HepG2 (cell line): Measurements from ENCODE around the gene RABGGTA. TPM values are rescaled to one million over a fixed set of nuclear protein-coding genes. Genes with fewer than 3 reads are reported as not detected.

Source experiments
- GFI1 ChIP-seq: sonication (generic); formaldehyde crosslinking; IDR thresholded peaks from 2 replicates; pipeline ENCODE4 v1.5.0; 2020; ENCODE audit warnings: missing genetic modification reagents, mild to moderate bottlenecking, borderline replicate concordance
- HES4 ChIP-seq: sonication (generic); formaldehyde crosslinking; IDR thresholded peaks from 2 replicates; pipeline ENCODE4 v1.9.0; 2021; ENCODE audit warnings: mild to moderate bottlenecking, missing genetic modification reagents, borderline replicate concordance
- IRX3 ChIP-seq: sonication (generic); formaldehyde crosslinking; IDR thresholded peaks from 2 replicates; pipeline ENCODE4 v1.8.1; 2023; ENCODE audit warnings: mild to moderate bottlenecking, low read depth, missing genetic modification reagents, borderline replicate concordance
- MYNN ChIP-seq: sonication (generic); formaldehyde crosslinking; IDR thresholded peaks from 2 replicates; pipeline ENCODE4 v1.4.0; 2020; ENCODE audit warnings: mild to moderate bottlenecking, low read depth, missing genetic modification reagents
- MZF1 ChIP-seq: sonication (generic); formaldehyde crosslinking; IDR thresholded peaks from 2 replicates; pipeline ENCODE4 v1.8.1; 2023; ENCODE audit warnings: mild to moderate bottlenecking, missing genetic modification reagents, borderline replicate concordance
- RARA ChIP-seq: IDR thresholded peaks from 2 replicates; pipeline ENCODE4 v1.6.1; 2016; ENCODE audit warnings: missing genetic modification reagents, missing compliant biosample characterization
- SPEN ChIP-seq: sonication (generic); formaldehyde crosslinking; IDR thresholded peaks from 2 replicates; pipeline ENCODE4 v1.5.1; 2020; ENCODE audit warnings: low read depth, mild to moderate bottlenecking, missing genetic modification reagents
- TCF7 ChIP-seq: sonication (generic); IDR thresholded peaks from 2 replicates; pipeline ENCODE4 v1.6.1; 2016; ENCODE audit warnings: antibody characterized with exemption, low read depth
- ZFX ChIP-seq: sonication (generic); formaldehyde crosslinking; IDR thresholded peaks from 2 replicates; pipeline ENCODE4 v1.4.0; 2020; ENCODE audit warnings: mild to moderate bottlenecking, low read depth, missing genetic modification reagents, moderate library complexity
- ZFY ChIP-seq: sonication (generic); formaldehyde crosslinking; IDR thresholded peaks from 2 replicates; pipeline ENCODE4 v1.4.0; 2020; ENCODE audit warnings: missing genetic modification reagents
- ZIK1 ChIP-seq: sonication (generic); formaldehyde crosslinking; IDR thresholded peaks from 2 replicates; pipeline ENCODE4 v1.5.0; 2020; ENCODE audit warnings: mild to moderate bottlenecking, low read depth, missing genetic modification reagents, borderline replicate concordance
- ZMYM3 ChIP-seq: sonication (generic); formaldehyde crosslinking; IDR thresholded peaks from 2 replicates; pipeline ENCODE4 v1.5.1; 2020; ENCODE audit warnings: mild to moderate bottlenecking, missing genetic modification reagents
- ZNF274 ChIP-seq: sonication (generic); formaldehyde crosslinking; IDR thresholded peaks from 2 replicates; pipeline ENCODE4 v1.5.1; 2020; ENCODE audit warnings: mild to moderate bottlenecking, missing genetic modification reagents
- ZNF331 ChIP-seq: sonication (generic); formaldehyde crosslinking; IDR thresholded peaks from 2 replicates; pipeline ENCODE4 v1.4.0; 2020; ENCODE audit warnings: missing genetic modification reagents
- ZNF550 ChIP-seq: sonication (generic); formaldehyde crosslinking; IDR thresholded peaks from 2 replicates; pipeline ENCODE4 v1.4.0; 2020; ENCODE audit warnings: mild to moderate bottlenecking, missing genetic modification reagents, borderline replicate concordance
- ZNF580 ChIP-seq: IDR thresholded peaks from 2 replicates; pipeline ENCODE4 v1.6.1; 2016; ENCODE audit warnings: low read depth, borderline replicate concordance
- polyA plus RNA-seq, 8 experiments: library from polyadenylated mRNA; depleted of rRNA in 3 of 8; stranded (reverse) in 7 of 8; unstranded in 1 of 8; fragments of >200 nt; fragmentation: Illumina TruSeq in 4 of 8; extraction: Trizol in 4 of 8; gene quantifications; 2 replicates each; pipeline versions ENCODE4 v1.2.1 to v1.2.3, GENCODE V29; 2011 to 2016; ENCODE audit warnings: low read depth in 4 of 8, missing spikeins in 1 of 8, mixed read lengths in 1 of 8; ENCODE audit not compliant: insufficient read depth in 1 of 8
- total RNA-seq, 5 experiments: library from RNA; depleted of rRNA; stranded (reverse); fragments of >200 nt; fragmentation: Illumina TruSeq; extraction: Trizol; gene quantifications; 2 replicates each; pipeline ENCODE4 v1.2.3, GENCODE V29; 2016; ENCODE audit warnings: low read depth in 1 of 5
- TF ChIP-seq, protein P1 (sequence below): IDR thresholded peaks from 2 replicates; pipeline ENCODE4 v1.6.1; 2016; ENCODE audit warnings: low read depth, control low read depth
- TF ChIP-seq, protein P2 (sequence below): sonication (generic); formaldehyde crosslinking; IDR thresholded peaks from 2 replicates; pipeline ENCODE4 v1.9.0; 2021; ENCODE audit warnings: missing genetic modification reagents, mild to moderate bottlenecking, borderline replicate concordance
- TF ChIP-seq, protein P3 (sequence below): sonication (generic); formaldehyde crosslinking; IDR thresholded peaks from 2 replicates; pipeline ENCODE4 v1.4.0; 2020; ENCODE audit warnings: mild to moderate bottlenecking, missing genetic modification reagents

RABGGTA gene
- total and polyA plus RNA-seq, 2 of the 13 experiments (the other 11 are each of a cell fraction or from before 2014, with no cell fraction given), result 57.9 to 90.8 TPM

DNA sequence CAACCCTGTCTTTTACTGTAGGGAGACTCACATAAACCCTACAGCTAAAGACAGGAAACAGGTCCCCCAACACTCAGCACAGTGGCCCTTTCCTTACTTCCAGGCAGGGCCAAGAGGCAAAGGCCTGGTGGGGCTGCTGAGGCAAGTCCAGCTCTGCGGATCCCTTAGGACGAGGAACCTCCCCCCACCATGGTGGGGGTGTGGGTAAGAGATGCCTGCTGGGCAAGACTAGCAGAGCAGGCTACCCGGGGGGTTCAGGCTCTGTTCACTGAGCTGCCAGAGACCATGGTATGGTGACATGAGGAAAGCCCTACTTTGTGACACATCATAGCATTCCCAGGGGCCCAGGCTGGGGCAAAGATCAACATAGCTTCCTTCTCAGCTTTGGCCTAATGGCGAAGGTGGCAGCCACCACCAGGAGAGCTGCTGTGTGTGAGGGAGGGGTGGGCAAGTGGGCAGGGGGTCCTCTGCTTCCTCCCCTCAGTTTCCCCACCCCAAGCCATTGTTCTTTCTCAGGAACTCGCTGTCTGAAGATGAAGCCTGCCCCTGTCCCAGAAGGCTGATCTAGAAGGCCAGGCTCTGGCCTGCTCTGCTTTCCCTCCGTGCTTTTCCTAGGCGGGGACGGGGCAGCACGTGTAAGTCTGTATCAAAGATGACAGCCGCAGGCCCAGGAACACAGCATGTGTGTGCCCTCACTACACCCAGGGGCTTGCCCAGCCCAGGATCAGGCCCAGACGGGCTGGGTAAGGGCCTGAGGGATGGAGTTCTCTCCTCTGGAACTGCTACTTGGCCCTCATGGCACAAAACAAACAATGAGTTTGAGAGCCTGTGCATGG, 18.9 kb downstream of the RABGGTA start (continued):
- peak; percentile 77; the same call in 1 of the 2 replicates for TF ChIP-seq ZIK1 (CRISPR knock-in tag)
- TF ChIP-seq, protein P1, sequence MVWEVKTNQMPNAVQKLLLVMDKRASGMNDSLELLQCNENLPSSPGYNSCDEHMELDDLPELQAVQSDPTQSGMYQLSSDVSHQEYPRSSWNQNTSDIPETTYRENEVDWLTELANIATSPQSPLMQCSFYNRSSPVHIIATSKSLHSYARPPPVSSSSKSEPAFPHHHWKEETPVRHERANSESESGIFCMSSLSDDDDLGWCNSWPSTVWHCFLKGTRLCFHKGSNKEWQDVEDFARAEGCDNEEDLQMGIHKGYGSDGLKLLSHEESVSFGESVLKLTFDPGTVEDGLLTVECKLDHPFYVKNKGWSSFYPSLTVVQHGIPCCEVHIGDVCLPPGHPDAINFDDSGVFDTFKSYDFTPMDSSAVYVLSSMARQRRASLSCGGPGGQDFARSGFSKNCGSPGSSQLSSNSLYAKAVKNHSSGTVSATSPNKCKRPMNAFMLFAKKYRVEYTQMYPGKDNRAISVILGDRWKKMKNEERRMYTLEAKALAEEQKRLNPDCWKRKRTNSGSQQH (CRISPR knock-in tag), result peak; percentile 92
- peak; percentile 69; the same call in 1 of the 2 replicates for TF ChIP-seq ZFX
- TF ChIP-seq, protein P2, sequence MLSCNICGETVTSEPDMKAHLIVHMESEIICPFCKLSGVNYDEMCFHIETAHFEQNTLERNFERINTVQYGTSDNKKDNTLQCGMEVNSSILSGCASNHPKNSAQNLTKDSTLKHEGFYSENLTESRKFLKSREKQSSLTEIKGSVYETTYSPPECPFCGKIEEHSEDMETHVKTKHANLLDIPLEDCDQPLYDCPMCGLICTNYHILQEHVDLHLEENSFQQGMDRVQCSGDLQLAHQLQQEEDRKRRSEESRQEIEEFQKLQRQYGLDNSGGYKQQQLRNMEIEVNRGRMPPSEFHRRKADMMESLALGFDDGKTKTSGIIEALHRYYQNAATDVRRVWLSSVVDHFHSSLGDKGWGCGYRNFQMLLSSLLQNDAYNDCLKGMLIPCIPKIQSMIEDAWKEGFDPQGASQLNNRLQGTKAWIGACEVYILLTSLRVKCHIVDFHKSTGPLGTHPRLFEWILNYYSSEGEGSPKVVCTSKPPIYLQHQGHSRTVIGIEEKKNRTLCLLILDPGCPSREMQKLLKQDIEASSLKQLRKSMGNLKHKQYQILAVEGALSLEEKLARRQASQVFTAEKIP (CRISPR knock-in tag), result no peak
- TF ChIP-seq ZNF331 (CRISPR knock-in tag), result no peak
- TF ChIP-seq MZF1, result peak; percentile 93
- TF ChIP-seq, protein P3, sequence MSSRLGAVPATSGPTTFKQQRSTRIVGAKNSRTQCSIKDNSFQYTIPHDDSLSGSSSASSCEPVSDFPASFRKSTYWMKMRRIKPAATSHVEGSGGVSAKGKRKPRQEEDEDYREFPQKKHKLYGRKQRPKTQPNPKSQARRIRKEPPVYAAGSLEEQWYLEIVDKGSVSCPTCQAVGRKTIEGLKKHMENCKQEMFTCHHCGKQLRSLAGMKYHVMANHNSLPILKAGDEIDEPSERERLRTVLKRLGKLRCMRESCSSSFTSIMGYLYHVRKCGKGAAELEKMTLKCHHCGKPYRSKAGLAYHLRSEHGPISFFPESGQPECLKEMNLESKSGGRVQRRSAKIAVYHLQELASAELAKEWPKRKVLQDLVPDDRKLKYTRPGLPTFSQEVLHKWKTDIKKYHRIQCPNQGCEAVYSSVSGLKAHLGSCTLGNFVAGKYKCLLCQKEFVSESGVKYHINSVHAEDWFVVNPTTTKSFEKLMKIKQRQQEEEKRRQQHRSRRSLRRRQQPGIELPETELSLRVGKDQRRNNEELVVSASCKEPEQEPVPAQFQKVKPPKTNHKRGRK (CRISPR knock-in tag), result peak; percentile 53; the same call in 1 of the 2 replicates
- TF ChIP-seq ZNF274 (CRISPR knock-in tag), result 0 out of 2 replicates have a peak, but pooled peaks have one; percentile 76
- peak; percentile 78 for TF ChIP-seq ZFY (CRISPR knock-in tag)
- peak; percentile 16; the same call in 1 of the 2 replicates for TF ChIP-seq ZNF580 (CRISPR knock-in tag)
- TF ChIP-seq IRX3, result peak; percentile 37; the same call in 1 of the 2 replicates
- peak; percentile 41; the same call in 1 of the 2 replicates for TF ChIP-seq TCF7
- TF ChIP-seq SPEN (CRISPR knock-in tag), result peak; percentile 85
- TF ChIP-seq RARA (CRISPR knock-in tag), result peak; percentile 74
- peak; percentile 63 for TF ChIP-seq ZMYM3 (CRISPR knock-in tag)
- TF ChIP-seq MYNN (CRISPR knock-in tag), result peak; percentile 49; the same call in 1 of the 2 replicates
- no peak; the same call in 1 of the 2 replicates for TF ChIP-seq HES4
- TF ChIP-seq ZNF550 (CRISPR knock-in tag), result peak; percentile 96; the same call in 1 of the 2 replicates
- no peak for TF ChIP-seq GFI1 (CRISPR knock-in tag)
